Heart left ventricle (tissue), 13 donors: Measurements from ENCODE around the gene FIBP.

Experiments
- CTCF ChIP-seq, 12 donors: fragments of 200-600 bp; sonication (generic) in 4 of 12; IDR thresholded peaks; one replicate each; pipeline versions ENCODE4 v1.5.0 to v1.8.0; 2018 to 2022; ENCODE audit warnings: antibody characterized with exemption in 12 of 12, mild to moderate bottlenecking in 5 of 12
- POLR2A ChIP-seq, 2 donors: fragments of 450-650 bp; IDR thresholded peaks; one replicate each; pipeline ENCODE4 v1.6.1; 2017; ENCODE audit warnings: antibody characterized with exemption in 2 of 2, mild to moderate bottlenecking in 2 of 2, moderate library complexity in 2 of 2
- donor health status: ischemic (EF 13 %, LVEDD 7.1; RV severe dilation, severe dysfunction).
- donor health status: DM: no; HTN: yes; CAD: no.
- donor health status: DM: no; HTN: no; CAD: no.
- donor health status: ischemic (EF 25% LVEDD 6.9; RV normal size, moderate dysfunction).
- donor health status: ischemic (EF 25% LVEDD 5.7; RV mildly dilated, moderate dysfunction).
- donor health status: ischemic (EF 35%, LVEDD 5.7; RV mildly dilated, moderate dysfunction).
- donor health status: nonischemic (EF 11% LVEDD 7.7; RV severe dilation, severe dysfunction).
- donor health status: DM: yes; HTN: yes; CAD: no.
- donor health status: PGD.
- donor health status: ischemic (EF 29% LVEDD 5.4; RV normal size, mild dysfunction).
- donor health status: nonischemic (EF 23%, LVEDD 6.1; RV moderate dilation, normal function).

GRCh38 chr11:65861533-65862183 is 26.6 kb downstream of the FIBP start:
- TF ChIP-seq POLR2A (IDR thresholded peaks at IDR 0.05), result no peak
- TF ChIP-seq CTCF (IDR thresholded peaks at IDR 0.05), result no peak
